ENCODE measurements around the gene NPEPPS. TPM values are rescaled to one million over a fixed set of nuclear protein-coding genes. Genes with fewer than 3 reads are reported as not detected.
A peak's percentile ranks its signal among the peaks of the same experiment; 100 is the strongest.

The NPEPPS gene
- polyA plus RNA-seq, 12 donors, result 120 to 210 (median 135) TPM; not detected in 1

GRCh38 chr17:47652570-47652969 is 121.7 kb downstream of the NPEPPS start:
- no peak for DNase-seq

GRCh38 chr17:47653442-47653841 is 122.5 kb downstream of the NPEPPS start:
- DNase-seq, result no peak

GRCh38 chr17:47654991-47655390 is 124.1 kb downstream of the NPEPPS start:
- DNase-seq, result no peak

- DNase-seq, result no peak
Observed at GRCh38 chr17:47660064-47660492, 129.2 kb downstream of the NPEPPS start.

- DNase-seq, result peak; percentile 52
Observed at GRCh38 chr17:47663912-47664623, 133.2 kb downstream of the NPEPPS start.

- no peak for DNase-seq
Observed at GRCh38 chr17:47664624-47664941, 133.7 kb downstream of the NPEPPS start.

- DNase-seq, result no peak
Observed at GRCh38 chr17:47665655-47666054, 134.7 kb downstream of the NPEPPS start.

- no peak for DNase-seq
Observed at GRCh38 chr17:47669081-47669480, 138.2 kb downstream of the NPEPPS start.

- DNase-seq, result no peak
Observed at GRCh38 chr17:47670064-47670463, 139.2 kb downstream of the NPEPPS start.

Other genes with a start within 250 kb of the NPEPPS start
- 10 to 100 TPM in 3 of 12 donors, 1 to 10 TPM in 8, not detected in 1; 2.1 to 16.1 (median 6.9) TPM for gene EFCAB13, start 207.2 kb upstream of the NPEPPS start, polyA plus RNA-seq (ENCODE audit: insufficient read length in 12 of 12)
- gene KPNB1, start 118.8 kb downstream of the NPEPPS start, polyA plus RNA-seq (ENCODE audit: insufficient read length in 12 of 12), result 100 to 1,000 TPM in 11 of 12 donors, 10 to 100 TPM in 1; 81.8 to 666 (median 173) TPM
- 10 to 100 TPM in 11 of 12 donors, not detected in 1; 22.7 to 38.1 (median 28.5) TPM for gene TBKBP1, start 163.1 kb downstream of the NPEPPS start, polyA plus RNA-seq (ENCODE audit: insufficient read length in 12 of 12)
- under 1 TPM in 9 of 12 donors, not detected in 3; 0.07 to 0.40 (median 0.15) TPM for gene TBX21, start 202.1 kb downstream of the NPEPPS start, polyA plus RNA-seq (ENCODE audit: insufficient read length in 12 of 12)

Data from muscle of arm (tissue), 12 donors.